Panc1 (cell line): Measurements from ENCODE around the gene TRIM14. TPM values are rescaled to one million over a fixed set of nuclear protein-coding genes. Genes with fewer than 3 reads are reported as not detected.

Experiments used
- ATAC-seq: fragments of 200-7000 bp; cut with Tn5 transposase; 2 replicates; pipeline ENCODE4 v1.9.1; 2020; ENCODE audit warnings: mild to moderate bottlenecking, moderate library complexity
- BruUV-seq: library from RNA; stranded (reverse); fragments of 400-500 nt; replicated peaks from 2 replicates; lab custom pipeline; 2021; lab: Mats Ljungman, UMichigan
- CTCF ChIA-PET: fragments of 300-600 bp; sonication (Branson Sonifier 250); formaldehyde crosslinking; loops from one replicate; lab custom pipeline; 2022; ENCODE audit warnings: antibody characterized with exemption; lab: Charles Lee
- POLR2A ChIA-PET: fragments of 300-600 bp; sonication (Branson Sonifier 250); formaldehyde crosslinking; loops from one replicate; lab custom pipeline; 2022; ENCODE audit warnings: antibody characterized with exemption; lab: Charles Lee
- DNase-seq: peaks from one replicate; pipeline ENCODE4 v3.0.0-alpha.2; 2010; ENCODE audit warnings: low read depth, low spot score
- H3K27ac ChIP-seq: 2 replicates; pipeline ENCODE4 v1.5.1; 2011; ENCODE audit warnings: mild to moderate bottlenecking, low read length, inconsistent platforms
- H3K27me3 ChIP-seq: fragments of 200-500 bp; sonication (Bioruptor generic); 2 replicates; pipeline ENCODE4 v1.6.0; 2014; ENCODE audit warnings: low read length, inconsistent platforms; ENCODE audit not compliant: control insufficient read depth, insufficient read depth
- H3K36me3 ChIP-seq: fragments of 200-500 bp; sonication (Bioruptor generic); 2 replicates; pipeline ENCODE4 v1.5.1; 2014; ENCODE audit warnings: inconsistent platforms, mild to moderate bottlenecking, low read length, moderate library complexity; ENCODE audit not compliant: control insufficient read depth, insufficient read depth
- H3K4me1 ChIP-seq: 2 replicates; pipeline ENCODE4 v1.5.1; 2011; ENCODE audit warnings: inconsistent platforms, mild to moderate bottlenecking, low read length, moderate library complexity; ENCODE audit not compliant: control insufficient read depth, insufficient read depth
- H3K4me3 ChIP-seq, 2 experiments: 2 replicates each; pipeline ENCODE4 v1.5.1; 2011 to 2012; ENCODE audit warnings: low read depth in 2 of 2, low read length in 2 of 2, mild to moderate bottlenecking in 2 of 2, inconsistent platforms in 1 of 2, moderate library complexity in 1 of 2
- H3K9me3 ChIP-seq: fragments of 200-500 bp; sonication (Bioruptor generic); 2 replicates; pipeline ENCODE4 v1.5.1; 2014; ENCODE audit warnings: low read depth, mild to moderate bottlenecking, inconsistent platforms, low read length, moderate library complexity; ENCODE audit not compliant: control insufficient read depth, insufficient read depth
- POLR2AphosphoS5 ChIP-seq: IDR thresholded peaks from 2 replicates; pipeline ENCODE4 v1.6.1; 2012; ENCODE audit warnings: mild to moderate bottlenecking, low read depth, low read length, moderate library complexity
- REST ChIP-seq, 2 experiments: IDR thresholded peaks; 2 replicates each; pipeline ENCODE4 v1.6.1; 2011 to 2012; ENCODE audit warnings: low read depth in 2 of 2, control low read depth in 1 of 2, low read length in 1 of 2, mild to moderate bottlenecking in 1 of 2, moderate library complexity in 1 of 2; ENCODE audit not compliant: insufficient read depth in 1 of 2
- SIN3A ChIP-seq: IDR thresholded peaks from 2 replicates; pipeline ENCODE4 v1.6.1; 2012; ENCODE audit warnings: low read depth, mild to moderate bottlenecking, low read length, moderate library complexity, borderline replicate concordance; ENCODE audit not compliant: insufficient read depth
- TCF7L2 ChIP-seq: IDR thresholded peaks from 2 replicates; pipeline ENCODE4 v1.6.1; 2011; ENCODE audit warnings: mild to moderate bottlenecking, low read depth, low read length, inconsistent platforms
- in situ Hi-C: cut with HindIII; loops from 2 replicates; pipeline ENCODE4 v1.10.0; 2016; ENCODE audit warnings: low sequenced_read_pairs, low pct_unique_long_range_greater_than_20kb
- intact Hi-C: fragments of 100-400 bp; cut with micrococcal nuclease; formaldehyde crosslinking; loops from one replicate; pipeline ENCODE4 v1.10.0; 2022; ENCODE audit not compliant: unreplicated experiment
- total RNA-seq: library from RNA; stranded (reverse); gene quantifications from one replicate; pipeline ENCODE4 v1.2.1, GENCODE V29; 2021; ENCODE audit not compliant: unreplicated experiment
- TF ChIP-seq, protein P1 (sequence below): fragments of 450-650 bp; IDR thresholded peaks from 2 replicates; pipeline ENCODE4 v1.5.1; 2017; ENCODE audit warnings: mild to moderate bottlenecking

TRIM14 gene
- total RNA-seq, 1 experiment from 2014 or later = 9.7 TPM

DNA sequence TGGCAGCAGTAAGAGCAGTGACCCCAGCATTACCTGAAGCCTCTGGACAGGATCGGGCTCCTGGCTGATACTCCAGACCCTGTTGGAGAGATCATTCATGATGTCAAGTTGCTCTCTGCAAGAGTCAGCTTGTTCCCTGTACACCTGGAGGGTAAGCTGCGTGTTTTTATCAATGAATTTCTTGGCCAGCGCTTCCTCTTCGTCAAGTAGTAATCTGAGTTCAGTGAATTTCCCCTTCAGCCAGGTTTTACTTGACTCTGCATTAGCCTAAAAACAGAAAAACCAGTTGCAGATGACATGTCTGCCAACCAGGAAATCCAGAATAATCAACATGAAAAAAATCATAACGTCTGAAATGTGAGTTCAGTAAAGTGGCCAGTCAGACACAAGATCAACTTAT is 19.1 kb downstream of the TRIM14 start:
- Histone ChIP-seq H3K9me3 (no peaks in the 10 kb centered on the region), H3K27ac (no peak overlapping the region), H3K36me3 (no peaks in the 10 kb centered on the region), H3K4me1 (no peaks in the 10 kb centered on the region), H3K4me3 (no peak overlapping the region), H3K27me3 (no peaks in the 10 kb centered on the region)
- intact Hi-C loops = no loop called here
- ATAC-seq (no peak), DNase-seq (no peak)
- ChIA-PET POLR2A (interaction anchor here (1.0 kb wide), 1 partner anchor 114 kb away, joined by 3 read pairs; no protein-coding TSS in a partner anchor), CTCF (no interaction called here)
- TF ChIP-seq POLR2AphosphoS5 (no peak), SIN3A (no peak), REST (IDR thresholded peaks at IDR 0.05; ENCODE audit: insufficient read depth in 1 of 2, low read depth in 2 of 2, low read length in 1 of 2) (no peak), TCF7L2 (no peak)
- TF ChIP-seq, protein P1, sequence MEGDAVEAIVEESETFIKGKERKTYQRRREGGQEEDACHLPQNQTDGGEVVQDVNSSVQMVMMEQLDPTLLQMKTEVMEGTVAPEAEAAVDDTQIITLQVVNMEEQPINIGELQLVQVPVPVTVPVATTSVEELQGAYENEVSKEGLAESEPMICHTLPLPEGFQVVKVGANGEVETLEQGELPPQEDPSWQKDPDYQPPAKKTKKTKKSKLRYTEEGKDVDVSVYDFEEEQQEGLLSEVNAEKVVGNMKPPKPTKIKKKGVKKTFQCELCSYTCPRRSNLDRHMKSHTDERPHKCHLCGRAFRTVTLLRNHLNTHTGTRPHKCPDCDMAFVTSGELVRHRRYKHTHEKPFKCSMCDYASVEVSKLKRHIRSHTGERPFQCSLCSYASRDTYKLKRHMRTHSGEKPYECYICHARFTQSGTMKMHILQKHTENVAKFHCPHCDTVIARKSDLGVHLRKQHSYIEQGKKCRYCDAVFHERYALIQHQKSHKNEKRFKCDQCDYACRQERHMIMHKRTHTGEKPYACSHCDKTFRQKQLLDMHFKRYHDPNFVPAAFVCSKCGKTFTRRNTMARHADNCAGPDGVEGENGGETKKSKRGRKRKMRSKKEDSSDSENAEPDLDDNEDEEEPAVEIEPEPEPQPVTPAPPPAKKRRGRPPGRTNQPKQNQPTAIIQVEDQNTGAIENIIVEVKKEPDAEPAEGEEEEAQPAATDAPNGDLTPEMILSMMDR = no peak
- BruUV-seq = no TSS peak
- in situ Hi-C loops = no loop called here

DNA sequence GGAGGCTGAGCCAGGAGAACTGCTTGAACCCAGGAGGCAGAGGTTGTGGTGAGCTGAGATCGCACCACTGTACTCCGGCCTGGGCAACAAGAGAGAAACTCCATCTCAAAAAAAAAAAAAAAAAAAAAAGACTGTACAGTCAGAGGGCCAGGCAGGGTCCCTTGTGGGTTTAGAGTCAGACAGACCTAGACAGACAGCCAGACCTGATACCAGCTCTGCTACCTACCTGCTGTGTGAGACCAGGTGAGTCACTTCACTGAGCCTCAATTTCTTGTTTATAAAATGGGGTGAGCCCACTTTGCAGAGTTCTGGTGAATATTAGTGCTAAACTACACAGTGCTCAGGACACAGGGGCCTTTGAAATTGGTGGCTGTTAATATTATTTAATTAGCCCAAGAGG is 19.7 kb downstream of the TRIM14 start:
- DNase-seq (no peak), ATAC-seq (no peak)
- H3K4me3 ChIP-seq = no peak overlapping the region
- no peaks in the 10 kb centered on the region for H3K9me3 ChIP-seq
- H3K27me3 ChIP-seq = no peaks in the 10 kb centered on the region
- no peak overlapping the region for H3K27ac ChIP-seq
- BruUV-seq = no TSS peak
- no peaks in the 10 kb centered on the region for H3K36me3 ChIP-seq
- in situ Hi-C loops (no loop called here), intact Hi-C loops (no loop called here)
- ChIA-PET POLR2A (no interaction called here), CTCF (no interaction called here)
- TF ChIP-seq, protein P1 = no peak
- TF ChIP-seq TCF7L2 (no peak), POLR2AphosphoS5 (no peak), SIN3A (no peak), REST (IDR thresholded peaks at IDR 0.05; ENCODE audit: insufficient read depth in 1 of 2, low read depth in 2 of 2, low read length in 1 of 2) (no peak)
- no peaks in the 10 kb centered on the region for H3K4me1 ChIP-seq
